ENCODE results near the gene SCAMP4. TPM values are rescaled to one million over a fixed set of nuclear protein-coding genes. Genes with fewer than 3 reads are reported as not detected.

Gene SCAMP4
- total and polyA plus RNA-seq, 2 of the 13 experiments (the other 11 are each of a cell fraction or from before 2014, with no cell fraction given) = 10.7 to 13.7 TPM

- TF ChIP-seq, protein P1, sequence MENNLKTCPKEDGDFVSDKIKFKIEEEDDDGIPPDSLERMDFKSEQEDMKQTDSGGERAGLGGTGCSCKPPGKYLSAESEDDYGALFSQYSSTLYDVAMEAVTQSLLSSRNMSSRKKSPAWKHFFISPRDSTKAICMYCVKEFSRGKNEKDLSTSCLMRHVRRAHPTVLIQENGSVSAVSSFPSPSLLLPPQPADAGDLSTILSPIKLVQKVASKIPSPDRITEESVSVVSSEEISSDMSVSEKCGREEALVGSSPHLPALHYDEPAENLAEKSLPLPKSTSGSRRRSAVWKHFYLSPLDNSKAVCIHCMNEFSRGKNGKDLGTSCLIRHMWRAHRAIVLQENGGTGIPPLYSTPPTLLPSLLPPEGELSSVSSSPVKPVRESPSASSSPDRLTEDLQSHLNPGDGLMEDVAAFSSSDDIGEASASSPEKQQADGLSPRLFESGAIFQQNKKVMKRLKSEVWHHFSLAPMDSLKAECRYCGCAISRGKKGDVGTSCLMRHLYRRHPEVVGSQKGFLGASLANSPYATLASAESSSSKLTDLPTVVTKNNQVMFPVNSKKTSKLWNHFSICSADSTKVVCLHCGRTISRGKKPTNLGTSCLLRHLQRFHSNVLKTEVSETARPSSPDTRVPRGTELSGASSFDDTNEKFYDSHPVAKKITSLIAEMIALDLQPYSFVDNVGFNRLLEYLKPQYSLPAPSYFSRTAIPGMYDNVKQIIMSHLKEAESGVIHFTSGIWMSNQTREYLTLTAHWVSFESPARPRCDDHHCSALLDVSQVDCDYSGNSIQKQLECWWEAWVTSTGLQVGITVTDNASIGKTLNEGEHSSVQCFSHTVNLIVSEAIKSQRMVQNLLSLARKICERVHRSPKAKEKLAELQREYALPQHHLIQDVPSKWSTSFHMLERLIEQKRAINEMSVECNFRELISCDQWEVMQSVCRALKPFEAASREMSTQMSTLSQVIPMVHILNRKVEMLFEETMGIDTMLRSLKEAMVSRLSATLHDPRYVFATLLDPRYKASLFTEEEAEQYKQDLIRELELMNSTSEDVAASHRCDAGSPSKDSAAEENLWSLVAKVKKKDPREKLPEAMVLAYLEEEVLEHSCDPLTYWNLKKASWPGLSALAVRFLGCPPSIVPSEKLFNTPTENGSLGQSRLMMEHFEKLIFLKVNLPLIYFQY (CRISPR knock-in tag; IDR thresholded peaks at IDR 0.05; ENCODE audit: borderline replicate concordance) = no peak
- TF ChIP-seq ZBTB7B (CRISPR knock-in tag; IDR thresholded peaks at IDR 0.05) (no peak), ZNF598 (CRISPR knock-in tag; IDR thresholded peaks at IDR 0.05; ENCODE audit: borderline replicate concordance) (no peak), HNRNPL (IDR thresholded peaks at IDR 0.05; ENCODE audit: low read depth, low read length) (no peak), KDM3A (CRISPR knock-in tag; IDR thresholded peaks at IDR 0.05; ENCODE audit: low read depth) (no peak), THAP7 (CRISPR knock-in tag; IDR thresholded peaks at IDR 0.05) (no peak)
- TF ChIP-seq, protein P2, sequence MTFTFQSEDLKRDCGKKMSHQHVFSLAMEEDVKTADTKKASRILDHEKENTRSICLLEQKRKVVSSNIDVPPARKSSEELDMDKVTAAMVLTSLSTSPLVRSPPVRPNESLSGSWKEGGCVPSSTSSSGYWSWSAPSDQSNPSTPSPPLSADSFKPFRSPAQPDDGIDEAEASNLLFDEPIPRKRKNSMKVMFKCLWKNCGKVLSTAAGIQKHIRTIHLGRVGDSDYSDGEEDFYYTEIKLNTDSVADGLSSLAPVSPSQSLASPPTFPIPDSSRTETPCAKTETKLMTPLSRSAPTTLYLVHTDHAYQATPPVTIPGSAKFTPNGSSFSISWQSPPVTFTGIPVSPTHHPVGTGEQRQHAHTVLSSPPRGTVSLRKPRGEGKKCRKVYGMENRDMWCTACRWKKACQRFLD (CRISPR knock-in tag; IDR thresholded peaks at IDR 0.05; ENCODE audit: borderline replicate concordance) = no peak
- TF ChIP-seq, protein P3, sequence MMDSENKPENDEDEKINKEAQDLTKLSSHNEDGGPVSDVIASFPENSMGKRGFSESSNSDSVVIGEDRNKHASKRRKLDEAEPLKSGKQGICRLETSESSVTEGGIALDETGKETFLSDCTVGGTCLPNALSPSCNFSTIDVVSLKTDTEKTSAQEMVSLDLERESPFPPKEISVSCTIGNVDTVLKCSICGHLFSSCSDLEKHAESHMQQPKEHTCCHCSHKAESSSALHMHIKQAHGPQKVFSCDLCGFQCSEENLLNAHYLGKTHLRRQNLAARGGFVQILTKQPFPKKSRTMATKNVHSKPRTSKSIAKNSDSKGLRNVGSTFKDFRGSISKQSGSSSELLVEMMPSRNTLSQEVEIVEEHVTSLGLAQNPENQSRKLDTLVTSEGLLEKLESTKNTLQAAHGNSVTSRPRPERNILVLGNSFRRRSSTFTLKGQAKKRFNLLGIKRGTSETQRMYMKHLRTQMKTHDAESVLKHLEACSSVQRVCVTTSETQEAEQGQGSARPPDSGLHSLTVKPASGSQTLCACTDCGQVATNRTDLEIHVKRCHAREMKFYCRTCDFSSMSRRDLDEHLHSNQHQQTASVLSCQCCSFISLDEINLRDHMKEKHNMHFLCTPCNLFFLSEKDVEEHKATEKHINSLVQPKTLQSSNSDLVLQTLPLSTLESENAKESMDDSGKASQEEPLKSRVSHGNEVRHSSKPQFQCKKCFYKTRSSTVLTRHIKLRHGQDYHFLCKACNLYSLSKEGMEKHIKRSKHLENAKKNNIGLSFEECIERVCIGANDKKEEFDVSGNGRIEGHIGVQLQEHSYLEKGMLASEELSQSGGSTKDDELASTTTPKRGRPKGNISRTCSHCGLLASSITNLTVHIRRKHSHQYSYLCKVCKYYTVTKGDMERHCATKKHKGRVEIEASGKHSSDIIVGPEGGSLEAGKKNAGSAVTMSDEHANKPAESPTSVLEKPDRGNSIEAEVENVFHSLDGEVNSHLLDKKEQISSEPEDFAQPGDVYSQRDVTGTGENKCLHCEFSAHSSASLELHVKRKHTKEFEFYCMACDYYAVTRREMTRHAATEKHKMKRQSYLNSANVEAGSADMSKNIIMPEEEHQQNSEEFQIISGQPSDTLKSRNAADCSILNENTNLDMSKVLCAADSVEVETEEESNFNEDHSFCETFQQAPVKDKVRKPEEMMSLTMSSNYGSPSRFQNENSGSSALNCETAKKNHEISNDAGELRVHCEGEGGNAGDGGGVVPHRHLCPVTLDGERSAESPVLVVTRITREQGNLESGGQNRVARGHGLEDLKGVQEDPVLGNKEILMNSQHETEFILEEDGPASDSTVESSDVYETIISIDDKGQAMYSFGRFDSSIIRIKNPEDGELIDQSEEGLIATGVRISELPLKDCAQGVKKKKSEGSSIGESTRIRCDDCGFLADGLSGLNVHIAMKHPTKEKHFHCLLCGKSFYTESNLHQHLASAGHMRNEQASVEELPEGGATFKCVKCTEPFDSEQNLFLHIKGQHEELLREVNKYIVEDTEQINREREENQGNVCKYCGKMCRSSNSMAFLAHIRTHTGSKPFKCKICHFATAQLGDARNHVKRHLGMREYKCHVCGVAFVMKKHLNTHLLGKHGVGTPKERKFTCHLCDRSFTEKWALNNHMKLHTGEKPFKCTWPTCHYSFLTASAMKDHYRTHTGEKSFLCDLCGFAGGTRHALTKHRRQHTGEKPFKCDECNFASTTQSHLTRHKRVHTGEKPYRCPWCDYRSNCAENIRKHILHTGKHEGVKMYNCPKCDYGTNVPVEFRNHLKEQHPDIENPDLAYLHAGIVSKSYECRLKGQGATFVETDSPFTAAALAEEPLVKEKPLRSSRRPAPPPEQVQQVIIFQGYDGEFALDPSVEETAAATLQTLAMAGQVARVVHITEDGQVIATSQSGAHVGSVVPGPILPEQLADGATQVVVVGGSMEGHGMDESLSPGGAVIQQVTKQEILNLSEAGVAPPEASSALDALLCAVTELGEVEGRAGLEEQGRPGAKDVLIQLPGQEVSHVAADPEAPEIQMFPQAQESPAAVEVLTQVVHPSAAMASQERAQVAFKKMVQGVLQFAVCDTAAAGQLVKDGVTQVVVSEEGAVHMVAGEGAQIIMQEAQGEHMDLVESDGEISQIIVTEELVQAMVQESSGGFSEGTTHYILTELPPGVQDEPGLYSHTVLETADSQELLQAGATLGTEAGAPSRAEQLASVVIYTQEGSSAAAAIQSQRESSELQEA (CRISPR knock-in tag; IDR thresholded peaks at IDR 0.05; ENCODE audit: not compliant biosample characterization) = no peak
- TF ChIP-seq, protein P4, sequence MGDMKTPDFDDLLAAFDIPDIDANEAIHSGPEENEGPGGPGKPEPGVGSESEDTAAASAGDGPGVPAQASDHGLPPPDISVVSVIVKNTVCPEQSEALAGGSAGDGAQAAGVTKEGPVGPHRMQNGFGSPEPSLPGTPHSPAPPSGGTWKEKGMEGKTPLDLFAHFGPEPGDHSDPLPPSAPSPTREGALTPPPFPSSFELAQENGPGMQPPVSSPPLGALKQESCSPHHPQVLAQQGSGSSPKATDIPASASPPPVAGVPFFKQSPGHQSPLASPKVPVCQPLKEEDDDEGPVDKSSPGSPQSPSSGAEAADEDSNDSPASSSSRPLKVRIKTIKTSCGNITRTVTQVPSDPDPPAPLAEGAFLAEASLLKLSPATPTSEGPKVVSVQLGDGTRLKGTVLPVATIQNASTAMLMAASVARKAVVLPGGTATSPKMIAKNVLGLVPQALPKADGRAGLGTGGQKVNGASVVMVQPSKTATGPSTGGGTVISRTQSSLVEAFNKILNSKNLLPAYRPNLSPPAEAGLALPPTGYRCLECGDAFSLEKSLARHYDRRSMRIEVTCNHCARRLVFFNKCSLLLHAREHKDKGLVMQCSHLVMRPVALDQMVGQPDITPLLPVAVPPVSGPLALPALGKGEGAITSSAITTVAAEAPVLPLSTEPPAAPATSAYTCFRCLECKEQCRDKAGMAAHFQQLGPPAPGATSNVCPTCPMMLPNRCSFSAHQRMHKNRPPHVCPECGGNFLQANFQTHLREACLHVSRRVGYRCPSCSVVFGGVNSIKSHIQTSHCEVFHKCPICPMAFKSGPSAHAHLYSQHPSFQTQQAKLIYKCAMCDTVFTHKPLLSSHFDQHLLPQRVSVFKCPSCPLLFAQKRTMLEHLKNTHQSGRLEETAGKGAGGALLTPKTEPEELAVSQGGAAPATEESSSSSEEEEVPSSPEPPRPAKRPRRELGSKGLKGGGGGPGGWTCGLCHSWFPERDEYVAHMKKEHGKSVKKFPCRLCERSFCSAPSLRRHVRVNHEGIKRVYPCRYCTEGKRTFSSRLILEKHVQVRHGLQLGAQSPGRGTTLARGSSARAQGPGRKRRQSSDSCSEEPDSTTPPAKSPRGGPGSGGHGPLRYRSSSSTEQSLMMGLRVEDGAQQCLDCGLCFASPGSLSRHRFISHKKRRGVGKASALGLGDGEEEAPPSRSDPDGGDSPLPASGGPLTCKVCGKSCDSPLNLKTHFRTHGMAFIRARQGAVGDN (CRISPR knock-in tag; IDR thresholded peaks at IDR 0.05) = peak; percentile 70
Observed at GRCh38 chr19:1935484-1936208, 30.4 kb downstream of the SCAMP4 start (continued).

Measured in HepG2 (cell line).